WTC11 (cell line): Measurements from ENCODE around the gene FHIT. TPM values are rescaled to one million over a fixed set of nuclear protein-coding genes. Genes with fewer than 3 reads are reported as not detected.

ENCODE experiments used
- ATAC-seq: fragments of 200-7000 bp; cut with Tn5 transposase; 2 replicates; pipeline ENCODE4 v1.10.0; 2021; ENCODE audit warnings: mild to moderate bottlenecking, moderate library complexity
- CTCF ChIA-PET: fragments of 300-600 bp; sonication (Branson Sonifier 250); formaldehyde crosslinking; loops from one replicate; lab custom pipeline; 2021; ENCODE audit warnings: antibody characterized with exemption; lab: Charles Lee
- POLR2A ChIA-PET: fragments of 350-600 bp; sonication (Branson Sonifier 250); formaldehyde crosslinking; loops from one replicate; lab custom pipeline; 2021; ENCODE audit warnings: antibody characterized with exemption; lab: Charles Lee
- DNase-seq: peaks from one replicate; pipeline ENCODE4 v3.0.0; 2021; ENCODE audit warnings: low spot score
- H3K27ac Mint-ChIP-seq: 2 replicates; pipeline ENCODE4 v1.8.0; 2021; ENCODE audit warnings: mixed read lengths
- H3K27me3 Mint-ChIP-seq: 2 replicates; pipeline ENCODE4 v1.8.0; 2021; ENCODE audit warnings: low read depth, mild to moderate bottlenecking, moderate library complexity, mixed read lengths
- H3K36me3 Mint-ChIP-seq: 2 replicates; pipeline ENCODE4 v1.8.0; 2021; ENCODE audit warnings: mixed read lengths
- H3K4me1 Mint-ChIP-seq: 2 replicates; pipeline ENCODE4 v1.8.0; 2022; ENCODE audit warnings: mixed read lengths
- H3K4me3 Mint-ChIP-seq: 2 replicates; pipeline ENCODE4 v1.8.0; 2021; ENCODE audit warnings: mild to moderate bottlenecking, moderate library complexity, mixed read lengths
- H3K9me3 Mint-ChIP-seq: 2 replicates; pipeline ENCODE4 v1.8.0; 2021; ENCODE audit warnings: mixed read lengths
- ATF1 ChIP-seq: sonication (generic); formaldehyde crosslinking; IDR thresholded peaks from 2 replicates; pipeline ENCODE4 v1.8.1; 2023; ENCODE audit warnings: mild to moderate bottlenecking, moderate library complexity, missing genetic modification reagents
- EMX1 ChIP-seq: fragments of 250-450 bp; sonication (Bioruptor Pico); IDR thresholded peaks from 2 replicates; pipeline ENCODE4 v1.8.0; 2021; ENCODE audit warnings: mild to moderate bottlenecking
- ESRRA ChIP-seq: sonication (generic); formaldehyde crosslinking; IDR thresholded peaks from 2 replicates; pipeline ENCODE4 v1.8.1; 2022; ENCODE audit warnings: mild to moderate bottlenecking, missing genetic modification reagents, borderline replicate concordance
- ETV6 ChIP-seq: sonication (generic); formaldehyde crosslinking; IDR thresholded peaks from 2 replicates; pipeline ENCODE4 v1.8.1; 2022; ENCODE audit warnings: mild to moderate bottlenecking, missing genetic modification reagents
- FOXK1 ChIP-seq: sonication (generic); formaldehyde crosslinking; IDR thresholded peaks from 2 replicates; pipeline ENCODE4 v1.8.0; 2022; ENCODE audit warnings: mild to moderate bottlenecking, moderate library complexity, missing genetic modification reagents
- GTF2I ChIP-seq: fragments of 250-450 bp; sonication (Bioruptor Pico); conservative IDR thresholded peaks from 2 replicates; pipeline ENCODE4 v1.4.0; 2021; ENCODE audit warnings: mild to moderate bottlenecking
- IRF2 ChIP-seq: sonication (generic); formaldehyde crosslinking; IDR thresholded peaks from 2 replicates; pipeline ENCODE4 v1.8.0; 2022; ENCODE audit warnings: low read depth, missing genetic modification reagents, borderline replicate concordance
- JAZF1 ChIP-seq: fragments of 250-450 bp; sonication (Bioruptor Pico); IDR thresholded peaks from 2 replicates; pipeline ENCODE4 v1.9.0; 2021; ENCODE audit warnings: moderate library complexity, mild to moderate bottlenecking, inconsistent platforms
- JUN ChIP-seq: sonication (generic); formaldehyde crosslinking; IDR thresholded peaks from 2 replicates; pipeline ENCODE4 v1.8.0; 2023; ENCODE audit warnings: mild to moderate bottlenecking, missing genetic modification reagents
- NFYB ChIP-seq: sonication (generic); formaldehyde crosslinking; conservative IDR thresholded peaks from 2 replicates; pipeline ENCODE4 v1.8.0; 2022; ENCODE audit warnings: low read depth, missing genetic modification reagents
- RORB ChIP-seq: fragments of 250-450 bp; sonication (Bioruptor Pico); IDR thresholded peaks from 2 replicates; pipeline ENCODE4 v1.9.0; 2021; ENCODE audit warnings: mild to moderate bottlenecking
- TP53 ChIP-seq: sonication (generic); formaldehyde crosslinking; IDR thresholded peaks from 2 replicates; pipeline ENCODE4 v1.8.1; 2023; ENCODE audit warnings: mild to moderate bottlenecking, missing genetic modification reagents
- ZBTB21 ChIP-seq: sonication (generic); formaldehyde crosslinking; IDR thresholded peaks from 2 replicates; pipeline ENCODE4 v1.8.1; 2023; ENCODE audit warnings: mild to moderate bottlenecking, missing genetic modification reagents, borderline replicate concordance
- ZNF317 ChIP-seq: sonication (generic); formaldehyde crosslinking; IDR thresholded peaks from 2 replicates; pipeline ENCODE4 v1.8.1; 2023; ENCODE audit warnings: low read depth, mild to moderate bottlenecking, moderate library complexity, missing genetic modification reagents, borderline replicate concordance
- ZNF396 ChIP-seq: fragments of 250-450 bp; sonication (Bioruptor Pico); IDR thresholded peaks from 2 replicates; pipeline ENCODE4 v1.8.0; 2021; ENCODE audit warnings: mild to moderate bottlenecking, moderate library complexity, borderline replicate concordance
- total RNA-seq: library from RNA; stranded (reverse); gene quantifications from 3 replicates; pipeline ENCODE4 v1.2.3, GENCODE V29; 2021
- TF ChIP-seq, protein P1 (sequence below): sonication (generic); formaldehyde crosslinking; IDR thresholded peaks from 2 replicates; pipeline ENCODE4 v1.8.0; 2023; ENCODE audit warnings: mild to moderate bottlenecking, missing genetic modification reagents
- TF ChIP-seq, protein P2 (sequence below): fragments of 250-450 bp; sonication (Bioruptor Pico); IDR thresholded peaks from 2 replicates; pipeline ENCODE4 v1.8.0; 2021; ENCODE audit warnings: mild to moderate bottlenecking
- TF ChIP-seq, protein P3 (sequence below): fragments of 250-450 bp; sonication (Bioruptor Pico); IDR thresholded peaks from 2 replicates; pipeline ENCODE4 v1.9.0; 2021; ENCODE audit warnings: mild to moderate bottlenecking
- TF ChIP-seq, protein P4 (sequence below): fragments of 250-450 bp; sonication (Bioruptor Pico); IDR thresholded peaks from 2 replicates; pipeline ENCODE4 v2.1.2; 2022; ENCODE audit warnings: mild to moderate bottlenecking, moderate library complexity
- TF ChIP-seq, protein P5 (sequence below): sonication (generic); formaldehyde crosslinking; IDR thresholded peaks from 2 replicates; pipeline ENCODE4 v1.8.0; 2022; ENCODE audit warnings: mild to moderate bottlenecking, missing genetic modification reagents

FHIT gene
- total RNA-seq, 1 experiment from 2014 or later: 2.6 TPM

DNA sequence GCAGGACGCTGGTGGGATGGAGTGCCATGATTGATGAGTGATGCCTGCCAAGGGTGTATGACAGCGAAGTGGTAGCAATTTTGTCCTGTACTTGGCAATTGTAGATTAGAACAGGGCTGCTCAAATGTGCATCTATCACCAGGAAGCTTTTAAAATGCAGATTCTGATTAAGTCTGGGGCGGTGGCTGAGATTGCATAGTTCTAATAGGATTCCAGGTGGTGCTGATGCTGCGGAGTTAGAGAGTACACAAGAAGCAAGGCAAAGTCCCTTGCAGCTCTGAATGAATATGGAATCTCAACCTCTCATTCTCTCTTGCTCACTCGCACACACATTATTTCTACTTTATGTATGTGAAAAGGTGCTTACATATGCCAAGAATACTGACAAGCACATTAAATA lies 670.4 kb downstream of the FHIT start:
- ChIA-PET CTCF (no interaction called here), POLR2A (interaction anchor here (0.6 kb wide), 1 partner anchor 928 kb away, joined by 3 read pairs; no protein-coding TSS in a partner anchor)
- Mint-ChIP-seq H3K27ac (no peak overlapping the region), H3K4me1 (peaks cover 33% of the 10 kb centered on the region), H3K27me3 (no peaks in the 10 kb centered on the region), H3K4me3 (no peak overlapping the region), H3K36me3 (no peaks in the 10 kb centered on the region), H3K9me3 (no peaks in the 10 kb centered on the region)
- ATAC-seq: no peak
- DNase-seq: no peak
- no peak for TF ChIP-seq JAZF1 (CRISPR knock-in tag)
- no peak for TF ChIP-seq ZBTB21 (CRISPR knock-in tag)
- no peak for TF ChIP-seq ETV6 (CRISPR knock-in tag)
- no peak for TF ChIP-seq ZNF317 (CRISPR knock-in tag)
- no peak for TF ChIP-seq FOXK1 (CRISPR knock-in tag)
- no peak for TF ChIP-seq RORB (CRISPR knock-in tag)

DNA sequence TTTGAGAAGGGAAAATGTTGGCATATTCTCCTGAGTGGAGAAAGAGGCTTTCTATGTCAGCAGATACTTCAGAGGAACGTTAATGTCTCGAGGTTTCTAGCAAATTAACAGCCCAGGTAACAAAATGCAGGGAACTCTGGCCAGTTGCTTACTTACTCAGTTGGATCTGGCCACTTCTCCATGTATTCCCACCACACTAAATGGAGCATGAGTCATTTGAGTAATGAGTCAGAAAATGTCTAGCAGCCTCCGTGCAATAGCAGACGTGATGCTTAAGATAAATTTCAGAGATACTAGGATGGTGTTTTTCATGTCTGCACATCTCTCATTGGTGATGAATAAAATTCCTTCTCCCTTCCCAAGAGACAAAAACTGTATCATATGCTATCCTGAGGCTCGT lies 671.5 kb downstream of the FHIT start:
- no peak overlapping the region for H3K27ac Mint-ChIP-seq
- TF ChIP-seq, protein P1, sequence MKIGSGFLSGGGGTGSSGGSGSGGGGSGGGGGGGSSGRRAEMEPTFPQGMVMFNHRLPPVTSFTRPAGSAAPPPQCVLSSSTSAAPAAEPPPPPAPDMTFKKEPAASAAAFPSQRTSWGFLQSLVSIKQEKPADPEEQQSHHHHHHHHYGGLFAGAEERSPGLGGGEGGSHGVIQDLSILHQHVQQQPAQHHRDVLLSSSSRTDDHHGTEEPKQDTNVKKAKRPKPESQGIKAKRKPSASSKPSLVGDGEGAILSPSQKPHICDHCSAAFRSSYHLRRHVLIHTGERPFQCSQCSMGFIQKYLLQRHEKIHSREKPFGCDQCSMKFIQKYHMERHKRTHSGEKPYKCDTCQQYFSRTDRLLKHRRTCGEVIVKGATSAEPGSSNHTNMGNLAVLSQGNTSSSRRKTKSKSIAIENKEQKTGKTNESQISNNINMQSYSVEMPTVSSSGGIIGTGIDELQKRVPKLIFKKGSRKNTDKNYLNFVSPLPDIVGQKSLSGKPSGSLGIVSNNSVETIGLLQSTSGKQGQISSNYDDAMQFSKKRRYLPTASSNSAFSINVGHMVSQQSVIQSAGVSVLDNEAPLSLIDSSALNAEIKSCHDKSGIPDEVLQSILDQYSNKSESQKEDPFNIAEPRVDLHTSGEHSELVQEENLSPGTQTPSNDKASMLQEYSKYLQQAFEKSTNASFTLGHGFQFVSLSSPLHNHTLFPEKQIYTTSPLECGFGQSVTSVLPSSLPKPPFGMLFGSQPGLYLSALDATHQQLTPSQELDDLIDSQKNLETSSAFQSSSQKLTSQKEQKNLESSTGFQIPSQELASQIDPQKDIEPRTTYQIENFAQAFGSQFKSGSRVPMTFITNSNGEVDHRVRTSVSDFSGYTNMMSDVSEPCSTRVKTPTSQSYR: no peak
- TF ChIP-seq ESRRA: no peak
- no peak for TF ChIP-seq GTF2I (CRISPR knock-in tag)
- no peak for TF ChIP-seq NFYB
- no peak for TF ChIP-seq TP53
- TF ChIP-seq IRF2: no peak
- TF ChIP-seq, protein P2, sequence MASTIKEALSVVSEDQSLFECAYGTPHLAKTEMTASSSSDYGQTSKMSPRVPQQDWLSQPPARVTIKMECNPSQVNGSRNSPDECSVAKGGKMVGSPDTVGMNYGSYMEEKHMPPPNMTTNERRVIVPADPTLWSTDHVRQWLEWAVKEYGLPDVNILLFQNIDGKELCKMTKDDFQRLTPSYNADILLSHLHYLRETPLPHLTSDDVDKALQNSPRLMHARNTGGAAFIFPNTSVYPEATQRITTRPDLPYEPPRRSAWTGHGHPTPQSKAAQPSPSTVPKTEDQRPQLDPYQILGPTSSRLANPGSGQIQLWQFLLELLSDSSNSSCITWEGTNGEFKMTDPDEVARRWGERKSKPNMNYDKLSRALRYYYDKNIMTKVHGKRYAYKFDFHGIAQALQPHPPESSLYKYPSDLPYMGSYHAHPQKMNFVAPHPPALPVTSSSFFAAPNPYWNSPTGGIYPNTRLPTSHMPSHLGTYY: no peak
- TF ChIP-seq, protein P3, sequence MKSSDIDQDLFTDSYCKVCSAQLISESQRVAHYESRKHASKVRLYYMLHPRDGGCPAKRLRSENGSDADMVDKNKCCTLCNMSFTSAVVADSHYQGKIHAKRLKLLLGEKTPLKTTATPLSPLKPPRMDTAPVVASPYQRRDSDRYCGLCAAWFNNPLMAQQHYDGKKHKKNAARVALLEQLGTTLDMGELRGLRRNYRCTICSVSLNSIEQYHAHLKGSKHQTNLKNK (CRISPR knock-in tag): no peak
- TF ChIP-seq, protein P4, sequence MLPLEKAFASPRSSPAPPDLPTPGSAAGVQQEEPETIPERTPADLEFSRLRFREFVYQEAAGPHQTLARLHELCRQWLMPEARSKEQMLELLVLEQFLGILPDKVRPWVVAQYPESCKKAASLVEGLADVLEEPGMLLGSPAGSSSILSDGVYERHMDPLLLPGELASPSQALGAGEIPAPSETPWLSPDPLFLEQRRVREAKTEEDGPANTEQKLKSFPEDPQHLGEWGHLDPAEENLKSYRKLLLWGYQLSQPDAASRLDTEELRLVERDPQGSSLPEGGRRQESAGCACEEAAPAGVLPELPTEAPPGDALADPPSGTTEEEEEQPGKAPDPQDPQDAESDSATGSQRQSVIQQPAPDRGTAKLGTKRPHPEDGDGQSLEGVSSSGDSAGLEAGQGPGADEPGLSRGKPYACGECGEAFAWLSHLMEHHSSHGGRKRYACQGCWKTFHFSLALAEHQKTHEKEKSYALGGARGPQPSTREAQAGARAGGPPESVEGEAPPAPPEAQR: no peak
- no peak for TF ChIP-seq JUN (CRISPR knock-in tag)
- TF ChIP-seq ZNF396 (CRISPR knock-in tag): no peak
- TF ChIP-seq EMX1 (CRISPR knock-in tag): no peak
- TF ChIP-seq, protein P5, sequence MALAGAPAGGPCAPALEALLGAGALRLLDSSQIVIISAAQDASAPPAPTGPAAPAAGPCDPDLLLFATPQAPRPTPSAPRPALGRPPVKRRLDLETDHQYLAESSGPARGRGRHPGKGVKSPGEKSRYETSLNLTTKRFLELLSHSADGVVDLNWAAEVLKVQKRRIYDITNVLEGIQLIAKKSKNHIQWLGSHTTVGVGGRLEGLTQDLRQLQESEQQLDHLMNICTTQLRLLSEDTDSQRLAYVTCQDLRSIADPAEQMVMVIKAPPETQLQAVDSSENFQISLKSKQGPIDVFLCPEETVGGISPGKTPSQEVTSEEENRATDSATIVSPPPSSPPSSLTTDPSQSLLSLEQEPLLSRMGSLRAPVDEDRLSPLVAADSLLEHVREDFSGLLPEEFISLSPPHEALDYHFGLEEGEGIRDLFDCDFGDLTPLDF: no peak
- TF ChIP-seq ATF1 (CRISPR knock-in tag): no peak
- no peaks in the 10 kb centered on the region for H3K9me3 Mint-ChIP-seq

More for the DNA sequence above, 671.5 kb downstream of the FHIT start:
- POLR2A ChIA-PET: no interaction called here
- ATAC-seq: no peak
- no peaks in the 10 kb centered on the region for H3K27me3 Mint-ChIP-seq
- CTCF ChIA-PET: no interaction called here
- H3K4me3 Mint-ChIP-seq: no peak overlapping the region
- peaks cover 42% of the 10 kb centered on the region for H3K4me1 Mint-ChIP-seq
- H3K36me3 Mint-ChIP-seq: no peaks in the 10 kb centered on the region
- DNase-seq: no peak
